Skeletal muscle tissue (tissue), 4 donors: ENCODE data around the gene BOD1L1. TPM values are rescaled to one million over a fixed set of nuclear protein-coding genes. Genes with fewer than 3 reads are reported as not detected.
A peak's percentile ranks its signal among the peaks of the same experiment; 100 is the strongest.
"Not testable (repeated sequence)": the region's sequence is repeated elsewhere in the genome, so short reads cannot be mapped to it uniquely, and the experiment has no call there.

Source experiments
- H3K27ac ChIP-seq: one replicate; pipeline ENCODE4 v1.7.0; 2013; ENCODE audit warnings: mild to moderate bottlenecking, low read depth, low read length, inconsistent platforms
- H3K27me3 ChIP-seq, 3 donors: one replicate each; pipeline ENCODE4 v1.7.0; 2013; ENCODE audit warnings: low read length in 3 of 3; ENCODE audit not compliant: control insufficient read depth in 3 of 3, insufficient read depth in 3 of 3
- H3K36me3 ChIP-seq, 3 donors: one replicate each; pipeline ENCODE4 v1.7.0; 2013; ENCODE audit warnings: low read length in 3 of 3; ENCODE audit not compliant: control insufficient read depth in 3 of 3, insufficient read depth in 3 of 3
- H3K4me1 ChIP-seq, 3 donors: one replicate each; pipeline ENCODE4 v1.7.0; 2013; ENCODE audit warnings: low read length in 3 of 3, mild to moderate bottlenecking in 3 of 3; ENCODE audit not compliant: control insufficient read depth in 3 of 3, insufficient read depth in 3 of 3
- H3K4me3 ChIP-seq, 3 donors: one replicate each; pipeline ENCODE4 v1.7.0; 2013; ENCODE audit warnings: low read length in 3 of 3
- H3K9ac ChIP-seq, 3 donors: one replicate each; pipeline ENCODE4 v1.7.0; 2013; ENCODE audit warnings: low read length in 3 of 3, mild to moderate bottlenecking in 3 of 3, moderate library complexity in 2 of 3, low read depth in 1 of 3
- H3K9me3 ChIP-seq, 3 donors: one replicate each; pipeline ENCODE4 v1.7.0; 2013; ENCODE audit warnings: low read length in 3 of 3; ENCODE audit not compliant: control insufficient read depth in 3 of 3
- total RNA-seq: library from RNA; depleted of rRNA; stranded (reverse); fragments of >200 nt; gene quantifications from one replicate; pipeline ENCODE4 v1.2.3, GENCODE V29; 2014
- donor health status: Osteomylitis.

The BOD1L1 gene
- total RNA-seq, 1 donor from 2014 or later, result 15.1 TPM

- no peak overlapping the region for H3K27ac ChIP-seq
These were observed 60.4 kb downstream of the BOD1L1 start for GRCh38 chr4:13567125-13567524.

GRCh38 chr4:13562876-13563275, 64.6 kb downstream of the BOD1L1 start:
- Histone ChIP-seq H3K27me3 (no peaks in the 10 kb centered on the region), H3K36me3 (peaks cover 0 to 6% (median 0%) of the 10 kb centered on the region in 3 donors), H3K27ac (no peak overlapping the region)

More at GRCh38 chr4:13567125-13567524, 60.4 kb downstream of the BOD1L1 start:
- H3K4me3 ChIP-seq, result no peak overlapping the region
- H3K9ac ChIP-seq, result no peak overlapping the region
- no peaks in the 10 kb centered on the region for H3K27me3 ChIP-seq
- H3K4me1 ChIP-seq, result no peaks in the 10 kb centered on the region
- H3K9me3 ChIP-seq, result no peaks in the 10 kb centered on the region
- H3K36me3 ChIP-seq, result peaks cover 21 to 42% (median 35%) of the 10 kb centered on the region in 3 donors

GRCh38 chr4:13561673-13562072, 65.9 kb downstream of the BOD1L1 start:
- no peak overlapping the region for H3K27ac ChIP-seq
- no peaks in the 10 kb centered on the region for H3K27me3 ChIP-seq
- no peak overlapping the region for H3K4me3 ChIP-seq
- no peaks in the 10 kb centered on the region for H3K9me3 ChIP-seq
- H3K36me3 ChIP-seq, result no peaks in the 10 kb centered on the region
- H3K9ac ChIP-seq, result no peak overlapping the region
- H3K4me1 ChIP-seq, result no peaks in the 10 kb centered on the region

More at GRCh38 chr4:13562876-13563275, 64.6 kb downstream of the BOD1L1 start:
- H3K4me3 ChIP-seq, result no peak overlapping the region
- no peak overlapping the region for H3K9ac ChIP-seq
- no peaks in the 10 kb centered on the region for H3K4me1 ChIP-seq
- H3K9me3 ChIP-seq, result no peaks in the 10 kb centered on the region

- H3K9ac ChIP-seq, H3K36me3 ChIP-seq, H3K27me3 ChIP-seq, H3K27ac ChIP-seq, H3K4me3 ChIP-seq, H3K9me3 ChIP-seq, H3K4me1 ChIP-seq: not testable (repeated sequence)
These were observed 67.4 kb downstream of the BOD1L1 start for GRCh38 chr4:13560111-13560510.

- Histone ChIP-seq H3K27me3 (no peaks in the 10 kb centered on the region), H3K4me3 (no peak overlapping the region), H3K27ac (no peak overlapping the region)
These were observed 68.1 kb downstream of the BOD1L1 start for GRCh38 chr4:13559413-13559812.

GRCh38 chr4:13558881-13559280, 68.6 kb downstream of the BOD1L1 start:
- no peaks in the 10 kb centered on the region for H3K27me3 ChIP-seq
- no peaks in the 10 kb centered on the region for H3K36me3 ChIP-seq
- no peaks in the 10 kb centered on the region for H3K4me1 ChIP-seq
- H3K9me3 ChIP-seq, result no peaks in the 10 kb centered on the region
- no peak overlapping the region for H3K27ac ChIP-seq
- H3K4me3 ChIP-seq, result no peak overlapping the region
- no peak overlapping the region for H3K9ac ChIP-seq

More at GRCh38 chr4:13559413-13559812, 68.1 kb downstream of the BOD1L1 start:
- H3K4me1 ChIP-seq, result no peaks in the 10 kb centered on the region
- no peaks in the 10 kb centered on the region for H3K9me3 ChIP-seq
- H3K9ac ChIP-seq, result no peak overlapping the region
- no peaks in the 10 kb centered on the region for H3K36me3 ChIP-seq

- Histone ChIP-seq H3K36me3 (no peaks in the 10 kb centered on the region), H3K9ac (no peak overlapping the region), H3K4me3 (no peak overlapping the region), H3K9me3 (peaks cover 0 to 5% (median 2%) of the 10 kb centered on the region in 3 donors), H3K27ac (no peak overlapping the region), H3K4me1 (no peaks in the 10 kb centered on the region), H3K27me3 (peaks cover 0 to 2% (median 0%) of the 10 kb centered on the region in 3 donors)
These were observed 72.2 kb downstream of the BOD1L1 start for GRCh38 chr4:13555325-13555724.

GRCh38 chr4:13553081-13553480, 74.4 kb downstream of the BOD1L1 start:
- Histone ChIP-seq H3K4me3 (no peak overlapping the region), H3K9me3 (peaks cover 0 to 5% (median 2%) of the 10 kb centered on the region in 3 donors), H3K36me3 (no peaks in the 10 kb centered on the region), H3K27me3 (peaks cover 16 to 20% (median 19%) of the 10 kb centered on the region in 3 donors), H3K27ac (no peak overlapping the region), H3K9ac (no peak overlapping the region), H3K4me1 (peaks cover 6 to 7% (median 7%) of the 10 kb centered on the region in 3 donors)

GRCh38 chr4:13548984-13549546, 78.5 kb downstream of the BOD1L1 start:
- peaks cover 0 to 7% (median 2%) of the 10 kb centered on the region in 3 donors for H3K9me3 ChIP-seq
- H3K27me3 ChIP-seq, result peaks cover 49 to 55% (median 50%) of the 10 kb centered on the region in 3 donors
- no peaks in the 10 kb centered on the region for H3K36me3 ChIP-seq
- H3K27ac ChIP-seq, result no peak overlapping the region
- peaks cover 16 to 17% (median 17%) of the 10 kb centered on the region in 3 donors for H3K4me1 ChIP-seq
- no peak overlapping the region for H3K9ac ChIP-seq
- H3K4me3 ChIP-seq, result peak overlapping the region; percentile 24 to 54 (median 40)

- Histone ChIP-seq H3K4me1 (peaks cover 16 to 20% (median 17%) of the 10 kb centered on the region in 3 donors), H3K9ac (no peak overlapping the region), H3K36me3 (no peaks in the 10 kb centered on the region), H3K27me3 (peaks cover 56 to 63% (median 58%) of the 10 kb centered on the region in 3 donors), H3K27ac (no peak overlapping the region), H3K4me3 (peak overlapping the region in 2 of 3 donors; percentile 40 to 54), H3K9me3 (peaks cover 0 to 7% (median 2%) of the 10 kb centered on the region in 3 donors)
These were observed 79.2 kb downstream of the BOD1L1 start for GRCh38 chr4:13548059-13548983.
